Thoracic aorta (tissue), 2 donors: ENCODE data around the gene RABL6. TPM values are rescaled to one million over a fixed set of nuclear protein-coding genes. Genes with fewer than 3 reads are reported as not detected.
A peak's percentile ranks its signal among the peaks of the same experiment; 100 is the strongest.

Experiments used
- ATAC-seq: fragments of 150-250 bp; one replicate; pipeline ENCODE4 v1.8.0; 2017; ENCODE audit warnings: low read depth; ENCODE audit not compliant: insufficient number of reproducible peaks, low FRiP score
- DNase-seq: peaks from one replicate; pipeline ENCODE4 v3.0.0-alpha.2; 2020; ENCODE audit warnings: low spot score
- H3K27ac ChIP-seq, 2 donors: fragments of 200-600 bp; sonication (generic); 1 replicate in 1 of 2; 2 replicates in 1 of 2; pipeline ENCODE4 v1.5.1; 2016; ENCODE audit warnings: mild to moderate bottlenecking in 2 of 2, moderate library complexity in 2 of 2
- H3K27me3 ChIP-seq: fragments of 200-600 bp; sonication (generic); replicated peaks from 2 replicates; pipeline ENCODE4 v1.6.0; 2016; ENCODE audit warnings: mild to moderate bottlenecking; ENCODE audit not compliant: insufficient read depth
- H3K36me3 ChIP-seq: fragments of 200-600 bp; sonication (generic); one replicate; pipeline ENCODE4 v1.5.1; 2016
- H3K4me1 ChIP-seq, 2 donors: fragments of 200-600 bp; sonication (generic); 1 replicate in 1 of 2; 2 replicates in 1 of 2; pipeline versions ENCODE4 v1.5.1 to v1.6.0; 2016; ENCODE audit warnings: low read depth in 2 of 2, mild to moderate bottlenecking in 1 of 2; ENCODE audit not compliant: control insufficient read depth in 1 of 2
- H3K4me3 ChIP-seq: fragments of 200-600 bp; sonication (generic); 2 replicates; pipeline ENCODE4 v1.5.1; 2016; ENCODE audit warnings: mild to moderate bottlenecking
- H3K9me3 ChIP-seq: fragments of 200-600 bp; sonication (generic); 2 replicates; pipeline ENCODE4 v1.5.1; 2016
- CTCF ChIP-seq: fragments of 200-600 bp; sonication (generic); IDR thresholded peaks from one replicate; pipeline ENCODE4 v1.5.1; 2019; ENCODE audit warnings: antibody characterized with exemption
- total RNA-seq, 2 donors: library from RNA; depleted of rRNA; stranded (reverse); fragments of >200 nt; gene quantifications; one replicate each; pipeline versions ENCODE4 v1.1.0 to v1.2.3, GENCODE V29; 2016

The RABL6 gene
- 10 to 100 TPM; 61.7 to 86.2 TPM for total RNA-seq

DNA sequence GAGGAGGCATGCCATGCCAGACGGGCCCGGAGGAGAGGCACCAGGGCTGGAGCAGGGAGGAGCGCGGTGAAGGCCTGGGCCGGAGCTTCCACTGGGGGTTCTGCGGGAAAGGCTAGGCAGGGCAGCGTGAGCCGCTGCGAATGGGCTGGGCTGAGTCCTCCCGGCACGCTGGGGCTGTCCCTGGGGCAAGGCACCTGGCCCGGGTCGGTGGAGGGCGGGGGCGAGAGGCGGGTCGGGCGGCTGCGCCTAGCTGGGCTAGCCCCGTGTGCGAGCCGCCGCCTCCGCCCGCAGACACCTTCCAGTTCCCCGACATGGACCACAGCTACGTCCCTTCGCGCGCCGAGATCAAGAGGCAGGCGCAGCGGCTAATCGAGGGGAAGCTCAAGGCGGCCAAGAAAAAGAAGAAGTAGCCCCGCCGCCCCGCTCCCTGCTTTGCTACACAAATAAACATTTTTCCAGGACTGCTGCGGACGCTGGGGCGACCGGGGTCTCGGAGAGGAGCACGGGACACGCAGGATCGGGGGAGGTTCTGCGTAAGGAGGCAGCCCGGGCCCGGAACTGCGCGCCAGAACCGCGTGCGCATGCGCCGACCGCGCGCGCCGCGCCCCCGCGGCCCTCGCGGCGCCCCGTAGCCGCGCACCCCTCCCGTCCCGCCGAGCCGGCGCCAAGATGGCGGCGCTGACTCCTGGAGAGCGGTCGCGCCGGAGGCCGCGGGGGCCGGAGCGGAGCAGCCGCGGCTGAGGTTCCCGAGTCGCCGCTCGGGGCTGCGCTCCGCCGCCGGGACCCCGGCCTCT, at the start of gene RABL6:
TSS of gene RABL6 (plus strand) at position 668 of the 794 bp plus-strand sequence. CDS start 249 bp downstream, outside the sequence.
- peak within 1 kb of the TSS; percentile 63 to 75 for H3K27ac ChIP-seq

GRCh38 chr9:136759001-136759400, 48.7 kb upstream of the RABL6 start:
- DNase-seq (no peak), ATAC-seq (no peak)
- TF ChIP-seq CTCF: no peak
- Histone ChIP-seq H3K4me3 (no peak overlapping the region), H3K9me3 (no peaks in the 10 kb centered on the region), H3K36me3 (no peaks in the 10 kb centered on the region), H3K27me3 (no peaks in the 10 kb centered on the region), H3K27ac (no peak overlapping the region), H3K4me1 (no peaks in the 10 kb centered on the region)

More for the DNA sequence above, at the start of gene RABL6:
- ATAC-seq (peak; percentile 73), DNase-seq (no peak)
- Histone ChIP-seq H3K27me3 (no peaks in the 10 kb centered on the region), H3K4me1 (peaks cover 24 to 36% of the 10 kb centered on the region in 2 donors), H3K36me3 (no peaks in the 10 kb centered on the region), H3K4me3 (peak within 1 kb of the TSS; percentile 99), H3K9me3 (no peaks in the 10 kb centered on the region)
- no peak for TF ChIP-seq CTCF

DNA sequence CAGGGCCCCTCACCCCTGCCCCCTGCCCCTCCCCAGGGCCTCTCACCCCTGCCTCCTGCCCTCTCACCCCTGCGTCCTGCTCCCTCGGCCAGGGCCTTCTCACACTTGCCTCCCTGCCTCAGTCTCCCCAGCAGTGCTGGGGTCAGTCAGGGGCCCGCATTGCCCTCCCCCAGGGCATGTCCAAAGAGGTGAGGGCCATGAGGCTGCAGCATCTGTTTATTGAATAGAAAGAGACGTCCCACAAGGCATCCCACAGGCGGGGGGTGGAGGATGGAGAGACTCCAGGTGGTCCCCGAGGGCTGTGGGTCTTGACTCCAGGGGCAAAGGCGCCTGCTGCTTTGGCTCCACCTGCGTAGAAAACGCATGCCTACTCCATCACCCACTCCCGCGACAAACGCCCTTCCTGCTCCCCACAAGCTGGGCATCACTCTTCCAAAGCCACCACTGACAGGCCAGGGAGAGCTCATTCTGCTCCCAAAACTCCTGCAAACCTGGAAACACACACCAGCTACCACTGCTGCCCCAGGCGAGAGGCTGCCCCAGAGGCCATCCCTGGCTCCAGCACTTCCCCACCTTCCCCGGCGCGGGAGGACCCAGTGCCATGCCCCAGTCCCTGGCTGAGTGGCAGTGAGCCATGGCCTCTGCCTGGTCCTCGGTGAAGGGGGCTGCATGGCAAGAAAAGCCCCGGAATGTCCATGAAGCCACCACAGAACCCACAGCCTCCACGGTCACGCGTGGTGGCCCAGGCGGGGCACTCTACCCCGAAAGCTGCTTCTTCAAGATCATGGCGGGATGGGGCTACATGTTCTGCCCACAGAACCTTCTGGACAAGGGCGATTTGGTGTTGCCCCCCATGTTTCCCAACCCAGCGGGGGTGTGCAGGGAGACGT, 48.1 kb upstream of the RABL6 start:
- H3K27me3 ChIP-seq: no peaks in the 10 kb centered on the region
- DNase-seq: no peak

DNA sequence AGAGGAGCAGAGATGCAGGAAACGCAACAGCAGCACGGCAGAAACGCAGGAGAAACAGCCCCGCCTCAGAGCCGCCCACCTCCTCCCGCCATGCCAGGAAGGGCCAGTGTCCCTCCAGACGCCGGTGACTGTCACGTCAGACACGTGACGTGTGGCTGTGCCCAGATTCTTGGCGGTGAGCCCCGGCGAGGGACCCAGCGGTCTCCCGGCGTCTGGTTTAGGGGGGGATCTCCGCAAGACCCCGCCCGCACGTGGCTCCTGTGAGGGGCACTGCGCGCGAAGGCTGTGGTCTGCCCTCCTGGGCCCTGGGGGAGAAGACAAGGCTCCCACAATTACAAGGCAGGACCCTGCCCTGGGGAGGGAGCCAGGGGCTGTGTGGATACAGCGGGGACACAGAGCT, 47.3 kb upstream of the RABL6 start:
- Histone ChIP-seq H3K27ac (no peak overlapping the region), H3K4me1 (no peaks in the 10 kb centered on the region), H3K9me3 (no peaks in the 10 kb centered on the region), H3K36me3 (no peaks in the 10 kb centered on the region), H3K27me3 (no peaks in the 10 kb centered on the region), H3K4me3 (no peak overlapping the region)
- no peak for TF ChIP-seq CTCF
- DNase-seq (no peak), ATAC-seq (no peak)

More for the DNA sequence above, 48.1 kb upstream of the RABL6 start:
- ATAC-seq: no peak
- Histone ChIP-seq H3K27ac (no peak overlapping the region), H3K36me3 (no peaks in the 10 kb centered on the region), H3K9me3 (no peaks in the 10 kb centered on the region), H3K4me1 (no peaks in the 10 kb centered on the region), H3K4me3 (no peak overlapping the region)
- TF ChIP-seq CTCF: no peak
